ENCODE results near the gene NUP42. TPM values are rescaled to one million over a fixed set of nuclear protein-coding genes. Genes with fewer than 3 reads are reported as not detected.
A peak's percentile ranks its signal among the peaks of the same experiment; 100 is the strongest.

Gene NUP42
- total RNA-seq, 1 experiment from 2014 or later: 40.8 TPM

DNA sequence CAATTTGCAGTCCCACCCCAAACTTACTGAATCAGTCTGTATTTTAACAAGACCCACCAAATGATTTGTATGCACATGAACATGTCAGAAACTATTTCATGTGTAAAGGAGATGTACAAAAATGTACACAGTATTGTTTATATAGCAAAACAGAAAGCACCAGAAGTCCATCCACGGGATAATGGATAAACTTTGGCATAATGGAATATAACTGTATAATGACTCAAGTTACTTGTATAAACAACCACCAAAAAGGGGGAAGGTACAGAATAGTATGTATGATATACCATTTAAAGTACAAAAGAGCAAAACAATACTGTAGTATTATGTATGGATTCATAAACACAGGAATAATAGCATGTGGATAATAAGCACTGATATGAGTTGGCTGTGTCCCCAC lies 22.4 kb downstream of the NUP42 start:
- Mint-ChIP-seq H3K4me3 (no peak overlapping the region), H3K36me3 (peaks cover 26% of the 10 kb centered on the region), H3K4me1 (peaks cover 5% of the 10 kb centered on the region; the same call in 1 of the 2 replicates), H3K9me3 (no peaks in the 10 kb centered on the region), H3K27me3 (ENCODE audit: low read depth) (no peaks in the 10 kb centered on the region), H3K27ac (no peak overlapping the region)
- ATAC-seq (no peak), DNase-seq (ENCODE audit: low spot score) (no peak)
- ChIA-PET POLR2A (no interaction called here), CTCF (no interaction called here)
- TF ChIP-seq TP53 (CRISPR knock-in tag; IDR thresholded peaks at IDR 0.05): no peak

DNA sequence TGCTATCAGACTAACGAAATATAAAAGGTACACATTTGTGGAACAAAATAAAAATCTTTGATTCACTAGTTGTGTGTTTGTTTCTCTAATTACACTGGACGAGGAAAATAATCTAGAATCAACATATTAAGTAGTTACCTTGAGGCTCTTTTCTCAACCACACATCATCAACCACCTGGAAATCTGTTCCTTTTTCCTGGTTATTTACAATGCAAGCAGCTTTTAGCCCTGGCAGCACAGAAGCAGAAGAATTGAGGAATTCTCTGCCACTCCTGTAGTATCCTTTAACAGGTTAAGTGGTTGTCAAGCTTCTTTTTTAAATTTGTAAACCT lies 23.7 kb downstream of the NUP42 start:
- peaks cover 12% of the 10 kb centered on the region for H3K36me3 Mint-ChIP-seq
- TF ChIP-seq ZNF425 (CRISPR knock-in tag; conservative IDR thresholded peaks at IDR 0.05) (no peak), CTCF (IDR thresholded peaks at IDR 0.05) (no peak), ZMAT4 (CRISPR knock-in tag; IDR thresholded peaks at IDR 0.05) (no peak), RORB (CRISPR knock-in tag; IDR thresholded peaks at IDR 0.05) (no peak), HMGA2 (CRISPR knock-in tag; IDR thresholded peaks at IDR 0.05) (no peak), ZNF671 (CRISPR knock-in tag; IDR thresholded peaks at IDR 0.05) (no peak), ZNF219 (CRISPR knock-in tag; IDR thresholded peaks at IDR 0.05; ENCODE audit: borderline replicate concordance) (no peak), OVOL2 (CRISPR knock-in tag; IDR thresholded peaks at IDR 0.05; ENCODE audit: borderline replicate concordance) (no peak), ZNF423 (CRISPR knock-in tag; IDR thresholded peaks at IDR 0.05) (no peak), TEAD4 (CRISPR knock-in tag; IDR thresholded peaks at IDR 0.05) (no peak), ZNF138 (CRISPR knock-in tag; conservative IDR thresholded peaks at IDR 0.05) (no peak), FOXK1 (CRISPR knock-in tag; IDR thresholded peaks at IDR 0.05) (no peak), CREM (CRISPR knock-in tag; IDR thresholded peaks at IDR 0.05) (no peak), ZNF121 (CRISPR knock-in tag; IDR thresholded peaks at IDR 0.05) (no peak)
- TF ChIP-seq, protein P1, sequence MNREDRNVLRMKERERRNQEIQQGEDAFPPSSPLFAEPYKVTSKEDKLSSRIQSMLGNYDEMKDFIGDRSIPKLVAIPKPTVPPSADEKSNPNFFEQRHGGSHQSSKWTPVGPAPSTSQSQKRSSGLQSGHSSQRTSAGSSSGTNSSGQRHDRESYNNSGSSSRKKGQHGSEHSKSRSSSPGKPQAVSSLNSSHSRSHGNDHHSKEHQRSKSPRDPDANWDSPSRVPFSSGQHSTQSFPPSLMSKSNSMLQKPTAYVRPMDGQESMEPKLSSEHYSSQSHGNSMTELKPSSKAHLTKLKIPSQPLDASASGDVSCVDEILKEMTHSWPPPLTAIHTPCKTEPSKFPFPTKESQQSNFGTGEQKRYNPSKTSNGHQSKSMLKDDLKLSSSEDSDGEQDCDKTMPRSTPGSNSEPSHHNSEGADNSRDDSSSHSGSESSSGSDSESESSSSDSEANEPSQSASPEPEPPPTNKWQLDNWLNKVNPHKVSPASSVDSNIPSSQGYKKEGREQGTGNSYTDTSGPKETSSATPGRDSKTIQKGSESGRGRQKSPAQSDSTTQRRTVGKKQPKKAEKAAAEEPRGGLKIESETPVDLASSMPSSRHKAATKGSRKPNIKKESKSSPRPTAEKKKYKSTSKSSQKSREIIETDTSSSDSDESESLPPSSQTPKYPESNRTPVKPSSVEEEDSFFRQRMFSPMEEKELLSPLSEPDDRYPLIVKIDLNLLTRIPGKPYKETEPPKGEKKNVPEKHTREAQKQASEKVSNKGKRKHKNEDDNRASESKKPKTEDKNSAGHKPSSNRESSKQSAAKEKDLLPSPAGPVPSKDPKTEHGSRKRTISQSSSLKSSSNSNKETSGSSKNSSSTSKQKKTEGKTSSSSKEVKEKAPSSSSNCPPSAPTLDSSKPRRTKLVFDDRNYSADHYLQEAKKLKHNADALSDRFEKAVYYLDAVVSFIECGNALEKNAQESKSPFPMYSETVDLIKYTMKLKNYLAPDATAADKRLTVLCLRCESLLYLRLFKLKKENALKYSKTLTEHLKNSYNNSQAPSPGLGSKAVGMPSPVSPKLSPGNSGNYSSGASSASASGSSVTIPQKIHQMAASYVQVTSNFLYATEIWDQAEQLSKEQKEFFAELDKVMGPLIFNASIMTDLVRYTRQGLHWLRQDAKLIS (CRISPR knock-in tag; IDR thresholded peaks at IDR 0.05; ENCODE audit: borderline replicate concordance): no peak
- TF ChIP-seq, protein P2, sequence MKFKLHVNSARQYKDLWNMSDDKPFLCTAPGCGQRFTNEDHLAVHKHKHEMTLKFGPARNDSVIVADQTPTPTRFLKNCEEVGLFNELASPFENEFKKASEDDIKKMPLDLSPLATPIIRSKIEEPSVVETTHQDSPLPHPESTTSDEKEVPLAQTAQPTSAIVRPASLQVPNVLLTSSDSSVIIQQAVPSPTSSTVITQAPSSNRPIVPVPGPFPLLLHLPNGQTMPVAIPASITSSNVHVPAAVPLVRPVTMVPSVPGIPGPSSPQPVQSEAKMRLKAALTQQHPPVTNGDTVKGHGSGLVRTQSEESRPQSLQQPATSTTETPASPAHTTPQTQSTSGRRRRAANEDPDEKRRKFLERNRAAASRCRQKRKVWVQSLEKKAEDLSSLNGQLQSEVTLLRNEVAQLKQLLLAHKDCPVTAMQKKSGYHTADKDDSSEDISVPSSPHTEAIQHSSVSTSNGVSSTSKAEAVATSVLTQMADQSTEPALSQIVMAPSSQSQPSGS (CRISPR knock-in tag; IDR thresholded peaks at IDR 0.05; ENCODE audit: borderline replicate concordance, low read depth): no peak
- TF ChIP-seq, protein P3, sequence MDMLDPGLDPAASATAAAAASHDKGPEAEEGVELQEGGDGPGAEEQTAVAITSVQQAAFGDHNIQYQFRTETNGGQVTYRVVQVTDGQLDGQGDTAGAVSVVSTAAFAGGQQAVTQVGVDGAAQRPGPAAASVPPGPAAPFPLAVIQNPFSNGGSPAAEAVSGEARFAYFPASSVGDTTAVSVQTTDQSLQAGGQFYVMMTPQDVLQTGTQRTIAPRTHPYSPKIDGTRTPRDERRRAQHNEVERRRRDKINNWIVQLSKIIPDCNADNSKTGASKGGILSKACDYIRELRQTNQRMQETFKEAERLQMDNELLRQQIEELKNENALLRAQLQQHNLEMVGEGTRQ (CRISPR knock-in tag; IDR thresholded peaks at IDR 0.05): no peak
- H3K27me3 Mint-ChIP-seq (ENCODE audit: low read depth): no peaks in the 10 kb centered on the region
- H3K4me3 Mint-ChIP-seq: peak overlapping the region; percentile 52
- DNase-seq (ENCODE audit: low spot score): no peak
- CTCF ChIA-PET: interaction anchor here (0.9 to 1.7 kb wide), 2 partner anchors 67 to 105 kb away, joined by 4 to 7 read pairs; no protein-coding TSS in a partner anchor
- ATAC-seq: no peak
- H3K4me1 Mint-ChIP-seq: peaks cover 5% of the 10 kb centered on the region; the same call in 1 of the 2 replicates
- H3K27ac Mint-ChIP-seq: no peak overlapping the region
- no peaks in the 10 kb centered on the region for H3K9me3 Mint-ChIP-seq
- POLR2A ChIA-PET: interaction anchor here (1.3 kb wide), 1 partner anchor 269 kb away, joined by 4 read pairs; no protein-coding TSS in a partner anchor
